COR-L47 (cell line): ENCODE results near the gene UBC.
"Not testable (repeated sequence)": the region's sequence is repeated elsewhere in the genome, so short reads cannot be mapped to it uniquely, and the experiment has no call there.

Experiments used
- DNase-seq: peaks from one replicate; lab custom pipeline; 2025; lab: John Stamatoyannopoulos, UW

Gene UBC

GRCh38 chr12:124931528-124931927, 17.1 kb upstream of the UBC start:
- DNase-seq, result not testable (repeated sequence)

- DNase-seq, result no peak
Observed at GRCh38 chr12:124930586-124930985, 16.1 kb upstream of the UBC start.

- no peak for DNase-seq
Observed at GRCh38 chr12:124929649-124930419, 15.4 kb upstream of the UBC start.

- no peak for DNase-seq
Observed at GRCh38 chr12:124928912-124929530, 14.6 kb upstream of the UBC start.

- no peak for DNase-seq
Observed at GRCh38 chr12:124928095-124928911, 13.9 kb upstream of the UBC start.

GRCh38 chr12:124927201-124928094, 13.0 kb upstream of the UBC start:
- DNase-seq, result no peak

GRCh38 chr12:124925782-124926181, 11.3 kb upstream of the UBC start:
- not testable (repeated sequence) for DNase-seq

GRCh38 chr12:124925117-124925516, 10.7 kb upstream of the UBC start:
- DNase-seq, result no peak

GRCh38 chr12:124923905-124924734, 9.7 kb upstream of the UBC start:
- no peak for DNase-seq

GRCh38 chr12:124921200-124922031, 7.0 kb upstream of the UBC start:
- DNase-seq, result no peak

- DNase-seq, result no peak
Observed at GRCh38 chr12:124920353-124920935, 6.0 kb upstream of the UBC start.

- no peak for DNase-seq
Observed at GRCh38 chr12:124919521-124920352, 5.3 kb upstream of the UBC start.

- DNase-seq, result not testable (repeated sequence)
Observed at GRCh38 chr12:124918622-124918988, 4.2 kb upstream of the UBC start.

- DNase-seq, result no peak
Observed at GRCh38 chr12:124917841-124918621, 3.6 kb upstream of the UBC start.

GRCh38 chr12:124917135-124917840, 2.8 kb upstream of the UBC start:
- no peak for DNase-seq

- no peak for DNase-seq
Observed at GRCh38 chr12:124916374-124917134, 2.1 kb upstream of the UBC start.
